T-helper 2 cell treated with Interferon-gamma antibody and Interleukin-4, amounts not matched to agents 100 ng/mL and 5 ng/mL, for 36 hours (primary cell): ENCODE measurements around the gene CDK19. TPM values are rescaled to one million over a fixed set of nuclear protein-coding genes. Genes with fewer than 3 reads are reported as not detected.
"Not testable (repeated sequence)": the region's sequence is repeated elsewhere in the genome, so short reads cannot be mapped to it uniquely, and the experiment has no call there.

Experiments used
- intact Hi-C: fragments of 100-400 bp; cut with micrococcal nuclease; formaldehyde crosslinking; loops from one replicate; pipeline ENCODE4 v1.15.1; 2023
- total RNA-seq: library from RNA; stranded (reverse); gene quantifications from 2 replicates; pipeline ENCODE4 v1.2.3, GENCODE V29; 2022

CDK19 gene
- total RNA-seq: 23.8 and 26.2 TPM in 2 replicates

- intact Hi-C loops: loop anchor here (1.0 to 10.0 kb wide), 12 partner anchors 59 to 1331 kb away; partner anchors contain the start of genes AK9, AMD1, CDC40 and FIG4
Observed at GRCh38 chr6:110815411-110816409, at the start of gene CDK19. Gene CDK19, minus strand, starts transcription at chr6:110815469. Its CDS starts 333 bp downstream, at chr6:110815136.

- intact Hi-C loops: no loop called here
Observed at GRCh38 chr6:110864824-110865223, 49.6 kb upstream of the CDK19 start.

- intact Hi-C loops: no loop called here
Observed at GRCh38 chr6:110859335-110859792, 44.1 kb upstream of the CDK19 start.

- intact Hi-C loops: no loop called here
Observed at GRCh38 chr6:110858562-110859214, 43.4 kb upstream of the CDK19 start.

GRCh38 chr6:110858016-110858415, 42.7 kb upstream of the CDK19 start:
- intact Hi-C loops: no loop called here

- intact Hi-C loops: no loop called here
Observed at GRCh38 chr6:110856296-110856695, 41.0 kb upstream of the CDK19 start.

GRCh38 chr6:110853754-110854477, 38.6 kb upstream of the CDK19 start:
- intact Hi-C loops: no loop called here

- intact Hi-C loops: no loop called here
Observed at GRCh38 chr6:110852773-110853172, 37.5 kb upstream of the CDK19 start.

GRCh38 chr6:110849781-110850180, 34.5 kb upstream of the CDK19 start:
- intact Hi-C loops: no loop called here

GRCh38 chr6:110841266-110841665, 26.0 kb upstream of the CDK19 start:
- intact Hi-C loops: no loop called here

- intact Hi-C loops: not testable (repeated sequence)
Observed at GRCh38 chr6:110835751-110836150, 20.5 kb upstream of the CDK19 start.

- intact Hi-C loops: no loop called here
Observed at GRCh38 chr6:110833831-110834230, 18.6 kb upstream of the CDK19 start.

GRCh38 chr6:110831405-110831804, 16.1 kb upstream of the CDK19 start:
- intact Hi-C loops: no loop called here

- intact Hi-C loops: no loop called here
Observed at GRCh38 chr6:110828396-110828795, 13.1 kb upstream of the CDK19 start.

- intact Hi-C loops: no loop called here
Observed at GRCh38 chr6:110826236-110827129, 11.2 kb upstream of the CDK19 start.

- intact Hi-C loops: no loop called here
Observed at GRCh38 chr6:110823146-110823545, 7.9 kb upstream of the CDK19 start.

- intact Hi-C loops: no loop called here
Observed at GRCh38 chr6:110822249-110822648, 7.0 kb upstream of the CDK19 start.

GRCh38 chr6:110816677-110817076, 1.4 kb upstream of the CDK19 start:
- intact Hi-C loops: loop anchor here (5.0 to 10.0 kb wide), 4 partner anchors 289 to 1332 kb away; partner anchors contain the start of genes AK9, FIG4, FYN and ZBTB24

GRCh38 chr6:110815015-110815410, 256 bp downstream of the CDK19 start:
- intact Hi-C loops: loop anchor here (1.0 to 10.0 kb wide), 12 partner anchors 59 to 1330 kb away; partner anchors contain the start of genes AK9, AMD1, CDC40 and FIG4
